CD4-positive, alpha-beta T cell (primary cell): Measurements from ENCODE around the gene C1R. TPM values are rescaled to one million over a fixed set of nuclear protein-coding genes. Genes with fewer than 3 reads are reported as not detected.

Experiments
- ATAC-seq: fragments of 200-7000 bp; cut with Tn5 transposase; one replicate; pipeline ENCODE4 v1.10.0; 2022; ENCODE audit warnings: mild to moderate bottlenecking; ENCODE audit not compliant: poor library complexity
- CTCF ChIA-PET: fragments of 350-600 bp; sonication (Branson Sonifier 250); formaldehyde crosslinking; loops from one replicate; lab custom pipeline; 2021; ENCODE audit warnings: antibody characterized with exemption, inconsistent platforms; lab: Charles Lee
- POLR2A ChIA-PET: fragments of 350-600 bp; sonication (Branson Sonifier 250); formaldehyde crosslinking; loops from one replicate; lab custom pipeline; 2021; ENCODE audit warnings: antibody characterized with exemption, inconsistent platforms; lab: Charles Lee
- DNase-seq, 14 experiments: peaks; one replicate each; pipeline ENCODE4 v3.0.0-alpha.2; 2013 to 2020; ENCODE audit warnings: mixed read lengths in 2 of 14
- H3K27ac ChIP-seq, 2 donors: one replicate each; pipeline versions ENCODE4 v1.5.1 to v1.7.0; 2013; ENCODE audit warnings: low read length in 2 of 2, low read depth in 1 of 2, mild to moderate bottlenecking in 1 of 2
- H3K27me3 ChIP-seq, 2 experiments: 1 replicate in 1 of 2; 2 replicates in 1 of 2; pipeline versions ENCODE4 v1.6.1 to v1.7.0; 2013; ENCODE audit warnings: low read length in 2 of 2, control low read depth in 1 of 2, mild to moderate bottlenecking in 1 of 2, moderate library complexity in 1 of 2; ENCODE audit not compliant: insufficient read depth in 2 of 2, control insufficient read depth in 1 of 2
- H3K36me3 ChIP-seq: one replicate; pipeline ENCODE4 v1.6.1; 2013; ENCODE audit warnings: low read length, control low read depth; ENCODE audit not compliant: insufficient read depth
- H3K4me1 ChIP-seq: one replicate; pipeline ENCODE4 v1.6.1; 2013; ENCODE audit warnings: low read length, control low read depth; ENCODE audit not compliant: insufficient read depth
- H3K4me3 ChIP-seq: one replicate; pipeline ENCODE4 v1.5.1; 2013; ENCODE audit warnings: mild to moderate bottlenecking, low read length, moderate library complexity
- H3K9me3 ChIP-seq, 2 experiments: 1 replicate in 1 of 2; 2 replicates in 1 of 2; pipeline versions ENCODE4 v1.6.1 to v1.7.0; 2013; ENCODE audit warnings: low read length in 2 of 2, mild to moderate bottlenecking in 2 of 2, control low read depth in 1 of 2, moderate library complexity in 1 of 2; ENCODE audit not compliant: control insufficient read depth in 1 of 2, insufficient read depth in 1 of 2
- H3K27ac Mint-ChIP-seq: one replicate; pipeline ENCODE4 v1.8.0; 2020; ENCODE audit warnings: mixed read lengths
- H3K27me3 Mint-ChIP-seq: one replicate; pipeline ENCODE4 v1.8.0; 2021; ENCODE audit warnings: mixed read lengths
- H3K36me3 Mint-ChIP-seq: one replicate; pipeline ENCODE4 v1.8.0; 2021; ENCODE audit warnings: low read depth, mixed read lengths
- H3K4me1 Mint-ChIP-seq: one replicate; pipeline ENCODE4 v1.8.0; 2021; ENCODE audit warnings: low read depth, mixed read lengths
- H3K4me3 Mint-ChIP-seq: one replicate; pipeline ENCODE4 v1.8.0; 2020; ENCODE audit warnings: mild to moderate bottlenecking, mixed read lengths
- H3K9me3 Mint-ChIP-seq: one replicate; pipeline ENCODE4 v1.8.0; 2020; ENCODE audit warnings: mixed read lengths
- CTCF ChIP-seq: fragments of 200-600 bp; IDR thresholded peaks from one replicate; pipeline ENCODE4 v1.8.0; 2022; ENCODE audit warnings: antibody characterized with exemption, mild to moderate bottlenecking
- intact Hi-C, 2 experiments: fragments of 100-400 bp; cut with DNase I in 1 of 2; cut with micrococcal nuclease in 1 of 2; formaldehyde crosslinking; loops; one replicate each; pipeline versions ENCODE4 v1.15.1 to v1.9.0; 2023 to 2025; cut with DNase I, micrococcal nuclease
- total RNA-seq, 174 experiments: library from RNA in 2 of 174; stranded (reverse) in 2 of 174; gene quantifications; one replicate each; pipeline ENCODE4 v1.2.3 and lab custom pipeline; 2021 to 2026

The C1R gene
- total RNA-seq, 2 experiments from 2014 or later = 3.1 to 4.0 TPM

- peak overlapping the region; percentile 73 for H3K4me3 Mint-ChIP-seq
- POLR2A ChIA-PET = interaction anchor here (1.4 to 3.8 kb wide), 3 partner anchors 161 to 237 kb away, joined by 4 to 56 read pairs (median 23); partner anchors contain the start of genes C12orf57, RNU7-1 and SPSB2
- peaks cover 34% of the 10 kb centered on the region for H3K36me3 ChIP-seq
- peaks cover 61% of the 10 kb centered on the region for H3K36me3 Mint-ChIP-seq
- H3K27ac Mint-ChIP-seq = peak overlapping the region; percentile 78
- H3K4me1 ChIP-seq = peaks cover 42% of the 10 kb centered on the region
- no peaks in the 10 kb centered on the region for H3K27me3 ChIP-seq
- intact Hi-C loops = loop anchor here (5.0 kb wide), 1 partner anchor 89 kb away; the partner anchor contains the start of gene LPCAT3 (in 2 of the 2)
- ATAC-seq (no peak), DNase-seq (no peak)
- TF ChIP-seq CTCF = no peak
- peaks cover 9% of the 10 kb centered on the region for H3K9me3 Mint-ChIP-seq
- H3K4me1 Mint-ChIP-seq = peaks cover 58% of the 10 kb centered on the region
- CTCF ChIA-PET = no interaction called here
- no peaks in the 10 kb centered on the region for H3K27me3 Mint-ChIP-seq
- H3K4me3 ChIP-seq = no peak overlapping the region
- H3K9me3 ChIP-seq = no peaks in the 10 kb centered on the region
- H3K27ac ChIP-seq = no peak overlapping the region
These were observed 13.8 kb upstream of the C1R start for GRCh38 chr12:7106082-7106481.

GRCh38 chr12:7103837-7104584, 11.8 kb upstream of the C1R start:
- H3K27me3 ChIP-seq = no peaks in the 10 kb centered on the region

GRCh38 chr12:7102582-7102981, 10.3 kb upstream of the C1R start:
- Mint-ChIP-seq H3K4me3 (no peak overlapping the region), H3K27ac (no peak overlapping the region), H3K4me1 (peaks cover 37% of the 10 kb centered on the region), H3K9me3 (peaks cover 9% of the 10 kb centered on the region), H3K36me3 (peaks cover 59% of the 10 kb centered on the region), H3K27me3 (no peaks in the 10 kb centered on the region)
- ChIA-PET POLR2A (no interaction called here), CTCF (interaction anchor here (2.0 kb wide), 1 partner anchor 230 kb away, joined by 6 read pairs; the partner anchor contains the start of gene SPSB2)
- no peak overlapping the region for H3K4me3 ChIP-seq
- no peak overlapping the region for H3K27ac ChIP-seq
- DNase-seq (no peak), ATAC-seq (no peak)
- H3K27me3 ChIP-seq = no peaks in the 10 kb centered on the region
- peaks cover 47% of the 10 kb centered on the region for H3K36me3 ChIP-seq
- intact Hi-C loops = no loop called here
- peaks cover 18% of the 10 kb centered on the region for H3K4me1 ChIP-seq
- H3K9me3 ChIP-seq = no peaks in the 10 kb centered on the region
- TF ChIP-seq CTCF = no peak

More at GRCh38 chr12:7103837-7104584, 11.8 kb upstream of the C1R start:
- no peak overlapping the region for H3K27ac ChIP-seq
- H3K9me3 ChIP-seq = no peaks in the 10 kb centered on the region
- Mint-ChIP-seq H3K27ac (no peak overlapping the region), H3K4me1 (peaks cover 49% of the 10 kb centered on the region), H3K36me3 (peaks cover 62% of the 10 kb centered on the region), H3K9me3 (peaks cover 9% of the 10 kb centered on the region), H3K4me3 (no peak overlapping the region), H3K27me3 (no peaks in the 10 kb centered on the region)
- TF ChIP-seq CTCF = no peak
- intact Hi-C loops = no loop called here
- H3K4me1 ChIP-seq = peaks cover 25% of the 10 kb centered on the region
- no peak for DNase-seq
- peaks cover 41% of the 10 kb centered on the region for H3K36me3 ChIP-seq
- ChIA-PET POLR2A (no interaction called here), CTCF (interaction anchor here (1.2 kb wide), 1 partner anchor 9 kb away, joined by 3 read pairs; no protein-coding TSS in a partner anchor)
- H3K4me3 ChIP-seq = no peak overlapping the region
- ATAC-seq = no peak
